DOHH2 (cell line): ENCODE data around the gene WWOX.

Experiments used
- EZH2phosphoT487 ChIP-seq: fragments of 200-600 bp; sonication (generic); IDR thresholded peaks from 2 replicates; pipeline ENCODE4 v1.6.1; 2017; ENCODE audit warnings: borderline replicate concordance, mild to moderate bottlenecking, antibody characterized with exemption, low read length, moderate library complexity, mixed read lengths
- TF ChIP-seq, protein P1 (sequence below): fragments of 200-600 bp; sonication (generic); IDR thresholded peaks from one replicate; pipeline ENCODE4 v1.5.1; 2014; ENCODE audit warnings: antibody characterized with exemption, mild to moderate bottlenecking, low read depth, low read length; ENCODE audit not compliant: poor library complexity, severe bottlenecking

GRCh38 chr16:78099271-78100111, at the start of gene WWOX:
- TF ChIP-seq, protein P1, sequence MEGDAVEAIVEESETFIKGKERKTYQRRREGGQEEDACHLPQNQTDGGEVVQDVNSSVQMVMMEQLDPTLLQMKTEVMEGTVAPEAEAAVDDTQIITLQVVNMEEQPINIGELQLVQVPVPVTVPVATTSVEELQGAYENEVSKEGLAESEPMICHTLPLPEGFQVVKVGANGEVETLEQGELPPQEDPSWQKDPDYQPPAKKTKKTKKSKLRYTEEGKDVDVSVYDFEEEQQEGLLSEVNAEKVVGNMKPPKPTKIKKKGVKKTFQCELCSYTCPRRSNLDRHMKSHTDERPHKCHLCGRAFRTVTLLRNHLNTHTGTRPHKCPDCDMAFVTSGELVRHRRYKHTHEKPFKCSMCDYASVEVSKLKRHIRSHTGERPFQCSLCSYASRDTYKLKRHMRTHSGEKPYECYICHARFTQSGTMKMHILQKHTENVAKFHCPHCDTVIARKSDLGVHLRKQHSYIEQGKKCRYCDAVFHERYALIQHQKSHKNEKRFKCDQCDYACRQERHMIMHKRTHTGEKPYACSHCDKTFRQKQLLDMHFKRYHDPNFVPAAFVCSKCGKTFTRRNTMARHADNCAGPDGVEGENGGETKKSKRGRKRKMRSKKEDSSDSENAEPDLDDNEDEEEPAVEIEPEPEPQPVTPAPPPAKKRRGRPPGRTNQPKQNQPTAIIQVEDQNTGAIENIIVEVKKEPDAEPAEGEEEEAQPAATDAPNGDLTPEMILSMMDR = peak; percentile 96
- TF ChIP-seq EZH2phosphoT487 = no peak
